ENCODE data around the gene XPNPEP1.

- no peak for TF ChIP-seq GATA2 (IDR thresholded peaks at IDR 0.05; ENCODE audit: low read depth, low read length)
- no peak for TF ChIP-seq GATA3 (IDR thresholded peaks at IDR 0.05; ENCODE audit: low read depth, low read length)
These were observed 2.9 kb upstream of the XPNPEP1 start for GRCh38 chr10:109926061-109926745.
